DOHH2 (cell line): ENCODE measurements around the gene ANKHD1.

ENCODE experiments used
- CTCF ChIP-seq: fragments of 200-600 bp; sonication (generic); IDR thresholded peaks from one replicate; pipeline ENCODE4 v1.5.1; 2014; ENCODE audit warnings: antibody characterized with exemption, mild to moderate bottlenecking, low read depth, low read length; ENCODE audit not compliant: poor library complexity, severe bottlenecking
- EZH2phosphoT487 ChIP-seq: fragments of 200-600 bp; sonication (generic); IDR thresholded peaks from 2 replicates; pipeline ENCODE4 v1.6.1; 2017; ENCODE audit warnings: borderline replicate concordance, mild to moderate bottlenecking, antibody characterized with exemption, low read length, moderate library complexity, mixed read lengths

- TF ChIP-seq CTCF (no peak), EZH2phosphoT487 (no peak)
Measured at GRCh38 chr5:140432916-140433315, 31.3 kb downstream of the ANKHD1 start.
